ENCODE measurements around the gene SLC25A46.
"Not testable (repeated sequence)": the region's sequence is repeated elsewhere in the genome, so short reads cannot be mapped to it uniquely, and the experiment has no call there.

SLC25A46 gene

DNA sequence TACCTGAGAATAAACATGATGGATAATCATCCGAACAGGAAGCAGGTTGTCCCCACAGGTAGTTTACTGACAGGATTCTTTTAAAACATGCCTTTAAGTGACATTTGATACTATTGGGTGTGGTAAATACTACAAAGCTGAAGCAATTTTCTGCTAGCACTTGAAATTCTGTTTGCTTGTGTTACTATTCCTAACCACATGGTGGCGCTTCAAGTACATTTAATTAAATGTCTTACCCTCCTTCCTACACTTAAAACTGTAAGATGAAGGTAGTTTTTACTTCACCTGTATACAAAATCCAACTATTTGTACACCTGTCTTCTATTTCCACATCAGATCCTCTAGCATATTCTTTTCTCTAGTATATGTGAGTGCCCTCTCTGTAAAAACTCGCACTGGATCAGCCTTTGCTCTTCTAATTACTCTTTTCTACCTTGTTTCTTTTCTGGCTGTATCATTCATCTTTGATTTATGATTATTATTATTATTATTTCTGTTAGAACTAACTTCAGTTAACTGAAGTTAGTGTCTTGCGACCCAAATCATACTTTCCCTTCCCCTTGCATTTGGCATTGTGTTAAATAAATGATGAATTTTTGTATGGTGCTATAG, 18.4 kb downstream of the SLC25A46 start:
- no peak for DNase-seq (ENCODE audit: low read depth, low spot score)

GRCh38 chr5:110760158-110760557, 21.4 kb downstream of the SLC25A46 start:
- no peak for DNase-seq (ENCODE audit: low read depth, low spot score)

DNA sequence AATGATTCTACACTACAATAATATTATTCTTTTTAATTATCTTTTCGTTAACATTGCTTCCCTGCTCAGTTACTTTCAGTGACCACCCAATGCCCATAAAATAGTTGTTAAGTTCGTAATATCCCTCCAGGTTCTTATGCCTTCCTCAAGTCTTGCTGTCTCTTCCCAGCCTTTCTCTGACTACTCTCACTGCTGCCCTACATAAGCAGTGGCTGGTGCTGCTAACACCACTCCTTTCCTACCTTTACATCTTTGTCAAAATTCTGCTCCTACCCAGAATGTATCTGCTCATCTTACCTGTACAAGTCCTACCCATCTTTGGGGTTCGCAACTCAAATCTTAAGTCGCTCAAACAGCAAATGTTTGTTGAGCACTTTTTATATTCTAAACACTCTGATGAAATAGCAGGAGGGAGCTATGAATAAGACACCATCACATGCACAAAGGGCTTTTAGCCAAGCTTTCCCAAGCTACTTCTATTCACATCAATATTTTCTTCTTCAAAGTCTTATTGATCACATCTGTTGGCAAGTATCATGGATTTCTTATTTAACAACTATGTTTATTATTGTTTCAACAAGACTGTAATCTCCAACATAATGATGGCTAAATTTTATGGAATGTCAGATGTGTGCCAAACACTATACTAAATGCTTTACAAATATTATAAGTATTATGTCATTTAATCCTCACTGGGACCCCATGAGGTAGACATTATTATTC, 29.5 kb downstream of the SLC25A46 start:
- DNase-seq (ENCODE audit: low read depth, low spot score) = no peak

GRCh38 chr5:110769000-110769681, 30.3 kb downstream of the SLC25A46 start:
- no peak for DNase-seq (ENCODE audit: low read depth, low spot score)

GRCh38 chr5:110770286-110770685, 31.5 kb downstream of the SLC25A46 start:
- no peak for DNase-seq (ENCODE audit: low read depth, low spot score)

GRCh38 chr5:110784901-110785300, 46.1 kb downstream of the SLC25A46 start:
- no peak for DNase-seq (ENCODE audit: low read depth, low spot score)

DNA sequence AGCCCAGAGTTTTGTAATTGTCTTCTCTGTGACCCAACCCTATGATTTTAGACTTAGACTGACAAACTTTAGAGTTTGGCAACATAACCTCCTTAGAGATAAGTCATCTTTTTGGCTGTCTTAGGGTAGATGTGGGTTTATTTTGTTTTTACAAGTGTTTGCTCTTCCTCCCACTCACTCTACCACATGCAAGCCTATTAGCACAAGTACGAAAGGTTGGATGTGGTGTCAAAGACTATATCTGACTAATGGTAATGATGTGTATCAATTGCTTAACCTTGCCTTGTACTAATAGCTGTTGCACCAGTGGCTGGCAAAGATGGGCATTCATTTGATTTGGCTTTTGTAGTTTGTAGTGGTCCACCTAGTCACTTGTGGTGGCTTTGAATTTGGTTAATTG, 46.5 kb downstream of the SLC25A46 start:
- DNase-seq (ENCODE audit: low read depth, low spot score) = no peak

GRCh38 chr5:110788006-110788405, 49.2 kb downstream of the SLC25A46 start:
- not testable (repeated sequence) for DNase-seq (ENCODE audit: low read depth, low spot score)

DNA sequence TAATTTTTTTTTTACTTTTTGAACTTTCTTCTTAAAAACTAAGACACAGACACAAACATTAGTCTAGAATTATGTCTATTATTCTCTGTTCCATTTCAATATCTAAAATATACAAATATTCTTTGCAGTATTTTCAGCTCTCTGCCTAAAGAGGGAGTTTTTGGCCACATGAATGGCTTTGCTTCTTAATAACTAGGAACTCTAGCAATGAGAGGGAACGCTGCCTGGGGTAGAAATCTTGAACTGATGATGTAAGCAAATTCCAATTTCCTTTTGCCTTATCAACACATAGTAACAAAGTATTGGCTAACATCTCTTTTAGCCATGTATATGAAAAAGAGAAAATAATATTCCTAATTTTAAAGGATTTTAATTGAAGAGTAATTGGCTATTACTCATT, 51.9 kb downstream of the SLC25A46 start:
- DNase-seq (ENCODE audit: low read depth, low spot score) = no peak

DNA sequence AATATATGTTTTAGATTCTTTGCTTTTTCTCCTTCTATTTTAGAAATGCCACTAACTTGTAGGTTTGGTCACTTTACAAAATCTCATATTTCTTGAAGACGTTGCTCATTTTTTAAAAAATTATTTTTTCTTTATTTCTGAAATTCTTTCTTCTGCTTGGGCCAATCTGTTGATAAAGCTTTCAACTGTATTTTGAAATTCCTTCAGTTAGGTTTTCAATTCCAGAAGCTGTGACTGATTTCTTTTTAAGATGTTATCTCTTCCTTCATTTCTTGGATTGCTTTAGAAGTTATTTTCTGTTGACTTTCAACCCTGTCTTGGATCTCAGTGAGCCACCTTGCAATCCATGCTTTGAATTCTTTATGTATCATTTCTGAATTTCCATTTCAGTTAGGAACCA, 64.2 kb downstream of the SLC25A46 start:
- DNase-seq (ENCODE audit: low read depth, low spot score) = no peak

DNA sequence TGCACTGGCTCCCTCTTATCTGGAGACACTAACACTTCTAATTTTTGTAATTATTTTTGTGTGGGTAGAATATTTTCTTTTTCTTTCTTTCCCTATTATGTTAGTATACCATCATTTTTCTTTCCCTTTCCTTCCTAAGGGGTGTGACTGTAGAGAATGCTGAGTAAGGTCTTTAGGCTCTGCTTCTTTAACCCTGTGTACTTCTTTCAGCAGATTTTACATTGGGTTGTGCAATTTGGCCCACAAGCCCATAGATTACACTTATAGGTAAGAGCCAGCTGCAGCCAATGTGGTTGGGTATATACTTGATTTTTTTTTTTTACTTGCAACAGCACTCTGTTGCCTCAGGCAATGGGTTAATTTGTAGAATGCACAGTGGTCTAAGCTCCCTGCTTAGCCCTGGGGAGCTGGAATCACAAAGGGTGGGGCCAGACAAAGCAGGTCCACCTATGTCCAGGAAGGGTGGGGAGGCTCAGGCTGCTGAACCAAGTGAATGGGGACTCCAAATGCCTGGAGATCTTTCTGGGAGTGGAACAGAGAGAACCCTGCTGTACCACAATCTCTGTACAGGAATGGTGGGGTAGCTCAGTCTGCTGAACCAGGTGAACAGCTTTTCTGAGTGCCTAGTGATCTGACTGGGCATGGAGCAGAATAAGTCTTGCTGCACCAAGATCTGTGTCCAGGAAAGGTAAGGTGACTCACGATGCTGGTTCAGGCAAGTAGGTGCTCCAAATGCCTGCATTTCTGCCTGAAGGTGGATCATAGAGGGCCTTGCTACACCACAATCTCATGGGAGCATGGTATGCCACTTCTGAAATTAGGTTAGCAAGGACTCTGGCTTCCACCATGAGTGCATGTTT, 64.9 kb downstream of the SLC25A46 start:
- peak; percentile 3 for DNase-seq (ENCODE audit: low read depth, low spot score)

DNA sequence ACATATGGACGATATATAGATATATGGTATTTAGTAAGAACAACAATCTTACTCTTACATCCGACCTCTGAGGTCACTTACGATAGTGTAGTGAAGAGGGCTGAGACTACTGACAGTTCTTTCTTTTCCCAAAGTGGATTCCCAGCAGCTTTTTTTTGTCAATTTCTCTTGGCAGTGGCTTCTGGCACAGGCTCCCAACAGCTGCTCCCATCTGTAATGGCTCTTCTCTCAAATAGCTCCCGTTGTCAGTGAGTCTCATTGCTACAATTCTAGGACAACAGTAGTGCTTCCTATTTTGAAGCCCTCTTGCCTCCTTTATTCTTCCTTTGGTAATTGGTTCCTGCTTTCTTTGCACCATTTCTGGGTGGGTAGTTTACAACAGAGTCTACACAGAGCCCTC, 68.4 kb downstream of the SLC25A46 start:
- DNase-seq (ENCODE audit: low read depth, low spot score) = no peak

DNA sequence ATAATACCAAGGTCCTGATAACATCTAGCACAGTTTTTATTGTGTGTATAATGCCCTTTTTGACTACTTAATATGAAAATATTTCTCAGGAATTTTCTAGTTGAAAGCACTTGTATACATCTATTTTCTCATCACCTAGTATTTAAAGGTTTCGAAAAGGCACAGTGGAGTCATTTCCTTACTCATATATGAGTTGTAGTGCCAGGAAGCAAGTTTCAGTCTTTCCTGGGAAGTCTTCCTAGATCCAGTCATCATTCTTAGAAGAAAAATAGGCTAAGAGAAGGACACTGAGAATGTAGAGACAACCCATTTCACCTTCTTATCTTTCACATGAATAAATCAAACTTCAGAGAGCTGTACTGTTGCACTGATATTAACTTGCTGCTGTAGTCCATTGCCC, 70.2 kb downstream of the SLC25A46 start:
- no peak for DNase-seq (ENCODE audit: low read depth, low spot score)
